ENCODE data around the gene SERINC1. TPM values are rescaled to one million over a fixed set of nuclear protein-coding genes. Genes with fewer than 3 reads are reported as not detected.

SERINC1 gene
- total and polyA plus RNA-seq, 9 of the 15 experiments (the other 6 are each of a cell fraction or from before 2014, with no cell fraction given) = 28.8 to 64.6 (median 39.7) TPM

DNA sequence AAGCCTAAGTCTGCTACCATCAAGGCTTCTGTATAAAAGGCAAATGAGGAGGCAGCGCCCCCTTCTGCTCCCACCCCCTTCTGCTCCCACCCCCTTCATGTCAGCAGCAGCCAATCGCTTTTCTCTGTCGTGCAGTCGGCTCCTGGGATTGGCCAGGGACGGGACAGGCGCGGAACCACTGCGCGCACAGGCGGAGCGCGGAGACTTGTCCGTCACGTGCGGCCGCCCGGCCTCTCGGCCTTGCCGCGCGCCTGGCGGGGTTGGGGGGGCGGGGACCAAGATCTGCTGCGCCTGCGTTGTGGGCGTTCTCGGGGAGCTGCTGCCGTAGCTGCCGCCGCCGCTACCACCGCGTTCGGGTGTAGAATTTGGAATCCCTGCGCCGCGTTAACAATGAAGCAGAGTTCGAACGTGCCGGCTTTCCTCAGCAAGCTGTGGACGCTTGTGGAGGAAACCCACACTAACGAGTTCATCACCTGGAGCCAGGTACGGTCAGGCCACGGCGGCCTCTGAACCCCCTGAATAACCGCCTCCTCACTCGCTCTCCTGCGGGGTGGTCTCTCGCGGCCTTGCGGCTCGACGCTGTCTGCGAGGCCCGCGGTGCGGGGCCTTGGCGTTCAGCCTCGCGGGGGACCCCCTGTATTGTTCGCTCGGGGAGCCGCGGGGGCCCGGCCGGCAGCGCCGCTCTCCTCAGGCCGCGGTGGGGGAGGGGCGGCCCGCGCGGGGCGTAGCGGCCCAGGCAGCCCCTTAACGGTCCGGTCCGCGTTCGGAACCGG is 72.1 kb downstream of the SERINC1 start, which contains the start of gene HSF2 (continued):
- TF ChIP-seq MIER1 (IDR thresholded peaks at IDR 0.05; ENCODE audit: low read depth) (no peak), ZNF436 (CRISPR knock-in tag; IDR thresholded peaks at IDR 0.05) (no peak), PHF21A (IDR thresholded peaks at IDR 0.05; ENCODE audit: borderline replicate concordance, low read depth) (no peak), SIRT6 (IDR thresholded peaks at IDR 0.05; ENCODE audit: low read depth, low read length) (no peak), HCFC1 (IDR thresholded peaks at IDR 0.05; ENCODE audit: low read depth, low read length) (no peak), PRPF4 (IDR thresholded peaks at IDR 0.05; ENCODE audit: insufficient read depth, low read depth, low read length, poor library complexity, severe bottlenecking) (no peak), ZNF324 (CRISPR knock-in tag; IDR thresholded peaks at IDR 0.05) (no peak), SMARCC2 (IDR thresholded peaks at IDR 0.05; ENCODE audit: low read depth) (no peak; the same call in 1 of the 2 replicates), ELF2 (CRISPR knock-in tag; IDR thresholded peaks at IDR 0.05) (no peak), CCAR2 (IDR thresholded peaks at IDR 0.05; ENCODE audit: low read depth, low read length) (no peak), ZBTB17 (CRISPR knock-in tag; IDR thresholded peaks at IDR 0.05) (no peak), MTA2 (IDR thresholded peaks at IDR 0.05; ENCODE audit: low read depth) (no peak), TBP (optimal IDR thresholded peaks at IDR 0.05; ENCODE audit: low read depth, low read length) (peak; percentile 80), HIVEP1 (CRISPR knock-in tag; IDR thresholded peaks at IDR 0.05) (no peak), ZNF124 (CRISPR knock-in tag; IDR thresholded peaks at IDR 0.05) (no peak), PHTF2 (CRISPR knock-in tag; IDR thresholded peaks at IDR 0.05) (no peak), ZNF589 (CRISPR knock-in tag; IDR thresholded peaks at IDR 0.05; ENCODE audit: low read depth) (no peak), GATA2 (CRISPR knock-in tag; IDR thresholded peaks at IDR 0.05) (no peak), SOX6 (IDR thresholded peaks at IDR 0.05) (no peak), NFE2L1 (tag; IDR thresholded peaks at IDR 0.05; ENCODE audit: borderline replicate concordance, low read depth) (no peak), ZNF584 (CRISPR knock-in tag; IDR thresholded peaks at IDR 0.05; ENCODE audit: low read depth) (no peak), ZNF253 (CRISPR knock-in tag; conservative IDR thresholded peaks at IDR 0.05) (no peak), ATF1 (CRISPR knock-in tag; IDR thresholded peaks at IDR 0.05) (no peak), ATF1 (tag; IDR thresholded peaks at IDR 0.05) (no peak), TOE1 (IDR thresholded peaks at IDR 0.05; ENCODE audit: borderline replicate concordance) (no peak), TOE1 (CRISPR knock-in tag; IDR thresholded peaks at IDR 0.05; ENCODE audit: borderline replicate concordance, low read depth) (no peak), ZNF232 (CRISPR knock-in tag; IDR thresholded peaks at IDR 0.05) (no peak)
- TF ChIP-seq, protein P1, sequence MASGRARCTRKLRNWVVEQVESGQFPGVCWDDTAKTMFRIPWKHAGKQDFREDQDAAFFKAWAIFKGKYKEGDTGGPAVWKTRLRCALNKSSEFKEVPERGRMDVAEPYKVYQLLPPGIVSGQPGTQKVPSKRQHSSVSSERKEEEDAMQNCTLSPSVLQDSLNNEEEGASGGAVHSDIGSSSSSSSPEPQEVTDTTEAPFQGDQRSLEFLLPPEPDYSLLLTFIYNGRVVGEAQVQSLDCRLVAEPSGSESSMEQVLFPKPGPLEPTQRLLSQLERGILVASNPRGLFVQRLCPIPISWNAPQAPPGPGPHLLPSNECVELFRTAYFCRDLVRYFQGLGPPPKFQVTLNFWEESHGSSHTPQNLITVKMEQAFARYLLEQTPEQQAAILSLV (tag; IDR thresholded peaks at IDR 0.05) = no peak
